GM12891 (cell line): Measurements from ENCODE around the gene DPP10.

Experiments
- POLR2A ChIP-seq: IDR thresholded peaks from 2 replicates; pipeline ENCODE4 v1.6.1; 2011; ENCODE audit warnings: low read depth, low read length, control low read depth
- POLR2AphosphoS5 ChIP-seq: IDR thresholded peaks from 2 replicates; pipeline ENCODE4 v1.6.1; 2011; ENCODE audit warnings: low read depth, low read length, control low read depth
- SPI1 ChIP-seq: IDR thresholded peaks from 2 replicates; pipeline ENCODE4 v1.6.1; 2011; ENCODE audit warnings: low read depth, low read length, control low read depth
- TAF1 ChIP-seq: IDR thresholded peaks from 2 replicates; pipeline ENCODE4 v1.6.1; 2011; ENCODE audit warnings: low read depth, low read length, control low read depth

- TF ChIP-seq POLR2AphosphoS5 (no peak), POLR2A (no peak), TAF1 (no peak), SPI1 (no peak)
Observed at GRCh38 chr2:115635430-115635829, 1193.0 kb downstream of the DPP10 start.
